Measurements from ENCODE around the gene TRIM72. TPM values are rescaled to one million over a fixed set of nuclear protein-coding genes. Genes with fewer than 3 reads are reported as not detected.
A peak's percentile ranks its signal among the peaks of the same experiment; 100 is the strongest.

The TRIM72 gene
- total and polyA plus RNA-seq, 9 donors = 0.01 to 0.11 (median 0.06) TPM; not detected in 5

DNA sequence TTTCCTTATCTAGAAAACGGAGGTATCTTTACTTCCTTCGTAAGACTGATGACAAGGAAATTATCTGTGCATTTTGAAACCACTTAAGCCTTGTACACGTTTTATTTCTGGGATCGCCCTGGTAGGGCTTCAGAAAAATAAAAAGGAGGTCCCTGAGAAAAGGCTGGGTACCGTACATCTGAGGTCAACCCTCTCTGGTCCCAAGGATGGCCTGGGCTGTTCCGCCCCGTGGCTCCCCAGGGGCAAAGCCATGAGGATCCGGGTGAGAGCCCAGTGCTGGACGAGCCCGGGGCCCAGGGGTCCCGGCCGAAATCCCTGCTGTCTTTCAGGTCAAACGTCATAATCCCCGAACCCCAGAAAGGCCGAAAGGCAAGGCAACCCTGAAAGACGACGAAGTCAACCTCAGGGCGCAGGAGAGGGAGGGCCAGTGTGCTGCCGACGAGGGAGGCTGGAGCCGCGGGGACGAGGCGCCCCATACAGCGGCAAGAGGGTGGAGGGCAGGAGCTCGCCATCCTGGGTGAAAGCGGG is 34.6 kb upstream of the TRIM72 start:
- 1 to 2% (median 2%) methylated on average over 27 of the region's 27 CpGs for WGBS, 3 donors
- intact Hi-C loops (cut with DNase I) = no loop called here
- no peaks in the 10 kb centered on the region for H3K36me3 ChIP-seq
- no peaks in the 10 kb centered on the region for H3K27me3 ChIP-seq
- no peaks in the 10 kb centered on the region for H3K9me3 ChIP-seq
- TF ChIP-seq CTCF (IDR thresholded peaks at IDR 0.05) (no peak), POLR2A (IDR thresholded peaks at IDR 0.05) (no peak), EP300 (IDR thresholded peaks at IDR 0.05) (no peak)
- H3K27ac ChIP-seq = peak overlapping the region; percentile 91 to 95
- H3K4me1 ChIP-seq (ENCODE audit: insufficient read depth) = peaks cover 14% of the 10 kb centered on the region
- DNase-seq = no peak
- peak overlapping the region; percentile 78 for H3K4me3 ChIP-seq

DNA sequence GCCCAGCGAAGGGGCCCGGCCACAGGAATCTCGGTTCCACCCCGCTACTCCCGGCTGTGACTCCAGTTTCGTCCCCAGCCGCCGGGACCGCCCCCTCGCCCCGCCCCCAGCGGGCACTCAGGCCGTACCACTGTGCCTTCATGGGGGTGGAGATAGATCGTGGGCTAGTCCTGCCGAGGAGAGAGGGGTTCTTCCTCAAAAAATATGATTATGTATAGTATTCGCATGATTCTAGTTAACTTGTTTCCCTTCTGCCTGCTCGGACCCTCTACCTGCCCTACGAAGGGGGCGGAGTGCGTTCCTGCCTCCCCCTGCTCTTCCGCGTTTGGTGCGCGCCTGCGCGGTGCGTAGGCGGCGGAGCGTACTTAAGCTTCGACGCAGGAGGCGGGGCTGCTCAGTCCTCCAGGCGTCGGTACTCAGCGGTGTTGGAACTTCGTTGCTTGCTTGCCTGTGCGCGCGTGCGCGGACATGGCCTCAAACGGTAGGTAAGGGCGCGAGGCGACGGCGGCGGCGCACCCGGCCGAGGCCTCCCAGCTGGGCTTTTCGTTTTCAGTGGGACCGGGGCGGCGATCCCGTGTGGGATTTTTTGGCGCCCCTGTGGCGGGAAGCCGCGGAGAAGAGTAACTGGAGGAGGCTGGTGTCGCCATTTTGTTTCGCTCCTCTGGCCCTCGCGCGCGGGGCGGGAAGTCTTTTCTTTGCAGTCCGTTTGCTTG is 34.0 kb upstream of the TRIM72 start, which contains the start of gene FUS:
FUS (plus strand) TSS at position 393 of the 713 bp plus-strand sequence; CDS start at position 469, 76 bp downstream.
- Histone ChIP-seq H3K4me3 (peak within 1 kb of the TSS; percentile 78), H3K27me3 (no peaks in the 10 kb centered on the region), H3K36me3 (no peaks in the 10 kb centered on the region), H3K4me1 (ENCODE audit: insufficient read depth) (peaks cover 14% of the 10 kb centered on the region), H3K9me3 (no peaks in the 10 kb centered on the region), H3K27ac (peak within 1 kb of the TSS; percentile 91 to 95)
- TF ChIP-seq POLR2A (IDR thresholded peaks at IDR 0.05) (peak; percentile 98), EP300 (IDR thresholded peaks at IDR 0.05) (no peak), CTCF (IDR thresholded peaks at IDR 0.05) (peak; percentile 14 to 52 (median 34))
- peak; percentile 91 to 96 (median 95) for DNase-seq
- intact Hi-C loops (cut with DNase I) = loop anchor here in 2 of 4 donors (5.0 to 10.0 kb wide), 6 partner anchors 45 to 525 kb away; partner anchors contain the start of genes PRSS53 (in 1 of the 2), PRSS8 (in 1 of the 2) and ZNF843 (in 1 of the 2)
- WGBS, 3 donors = 0% methylated on average over 64 to 69 of the region's 69 CpGs

DNA sequence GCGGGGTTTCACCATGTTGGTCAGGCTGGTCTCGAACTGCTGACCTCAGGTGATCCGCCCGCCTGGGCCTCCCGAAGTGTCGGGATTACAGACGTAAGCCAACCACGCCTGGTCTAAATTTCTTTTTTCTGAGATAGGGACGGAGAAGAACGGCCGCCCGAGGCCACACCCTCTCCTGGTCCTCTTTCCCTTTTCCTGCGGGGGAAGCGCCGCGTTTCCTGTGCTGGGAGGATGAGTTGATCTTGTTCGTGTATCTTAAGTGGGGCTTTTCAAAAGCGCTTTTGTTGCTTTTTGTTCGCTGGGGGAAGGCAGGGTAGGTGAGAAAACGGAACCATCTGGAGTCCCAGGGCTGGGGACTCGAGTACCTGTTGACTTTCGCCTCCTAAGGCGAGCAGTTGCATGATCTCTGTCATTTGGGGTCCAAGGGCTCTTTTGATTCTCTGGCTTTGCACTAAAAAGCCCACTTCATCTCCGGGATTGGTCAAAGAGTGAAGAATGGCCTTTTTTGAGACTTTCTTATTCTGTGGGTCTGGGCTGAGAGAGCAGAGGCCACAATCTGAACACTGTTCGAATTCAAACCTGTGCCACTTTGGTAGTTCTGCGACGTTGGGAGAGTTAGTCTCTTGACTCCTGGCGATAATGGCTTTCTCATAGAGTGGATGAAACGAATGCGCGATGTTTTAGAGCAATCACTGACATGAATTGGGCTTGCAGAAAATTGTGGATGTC is 32.7 kb upstream of the TRIM72 start:
- Histone ChIP-seq H3K36me3 (no peaks in the 10 kb centered on the region), H3K4me1 (ENCODE audit: insufficient read depth) (peaks cover 16% of the 10 kb centered on the region), H3K27me3 (no peaks in the 10 kb centered on the region), H3K9me3 (no peaks in the 10 kb centered on the region), H3K4me3 (peak overlapping the region; percentile 78), H3K27ac (peak overlapping the region; percentile 91 to 95)
- 2 to 4% (median 4%) methylated on average over 31 of the region's 31 CpGs for whole genome bisulfite sequencing, 3 donors
- TF ChIP-seq EP300 (IDR thresholded peaks at IDR 0.05) (no peak), POLR2A (IDR thresholded peaks at IDR 0.05) (no peak), CTCF (IDR thresholded peaks at IDR 0.05) (no peak)
- intact Hi-C loops (cut with DNase I) = loop anchor here in 2 of 4 donors (5.0 to 10.0 kb wide), 6 partner anchors 46 to 524 kb away; partner anchors contain the start of genes PRSS53 (in 1 of the 2), PRSS8 (in 1 of the 2) and ZNF843 (in 1 of the 2)
- DNase-seq = peak in 4 of 5 donors; percentile 23 to 59 (median 38)

DNA sequence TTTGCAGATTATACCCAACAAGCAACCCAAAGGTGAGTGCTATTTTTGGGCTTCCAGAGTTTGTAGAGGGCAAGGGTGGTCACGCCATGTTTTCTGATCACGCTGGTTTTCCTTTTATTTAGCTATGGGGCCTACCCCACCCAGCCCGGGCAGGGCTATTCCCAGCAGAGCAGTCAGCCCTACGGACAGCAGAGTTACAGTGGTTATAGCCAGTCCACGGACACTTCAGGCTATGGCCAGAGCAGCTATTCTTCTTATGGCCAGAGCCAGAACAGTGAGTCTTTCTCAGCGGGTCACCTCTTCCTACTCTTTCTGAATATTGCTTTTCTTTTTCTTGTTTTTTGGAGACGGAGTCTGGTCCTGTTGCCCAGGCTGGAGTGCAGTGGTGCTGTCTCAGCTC is 31.5 kb upstream of the TRIM72 start:
- Histone ChIP-seq H3K27ac (no peak overlapping the region), H3K4me1 (ENCODE audit: insufficient read depth) (peaks cover 16% of the 10 kb centered on the region), H3K27me3 (no peaks in the 10 kb centered on the region), H3K4me3 (peak overlapping the region; percentile 78), H3K36me3 (no peaks in the 10 kb centered on the region), H3K9me3 (no peaks in the 10 kb centered on the region)
- TF ChIP-seq POLR2A (IDR thresholded peaks at IDR 0.05) (no peak), EP300 (IDR thresholded peaks at IDR 0.05) (no peak), CTCF (IDR thresholded peaks at IDR 0.05) (no peak)
- no peak for DNase-seq
- WGBS, 3 donors = 14 to 16% (median 15%) methylated on average over 7 of the region's 7 CpGs
- intact Hi-C loops (cut with DNase I) = loop anchor here in 2 of 4 donors (5.0 to 10.0 kb wide), 6 partner anchors 48 to 522 kb away; partner anchors contain the start of genes PRSS53 (in 1 of the 2), PRSS8 (in 1 of the 2) and ZNF843 (in 1 of the 2)
